CD14-positive monocyte (primary cell): ENCODE data around the gene TAC3. TPM values are rescaled to one million over a fixed set of nuclear protein-coding genes. Genes with fewer than 3 reads are reported as not detected.

ENCODE experiments used
- DNase-seq, 3 donors: peaks; one replicate each; pipeline ENCODE4 v3.0.0-alpha.2; 2011 to 2022
- H2AFZ ChIP-seq: 2 replicates; pipeline ENCODE4 v1.6.0; 2012; ENCODE audit warnings: mild to moderate bottlenecking, low read depth, low read length, inconsistent platforms; ENCODE audit not compliant: insufficient read depth, poor library complexity, severe bottlenecking
- H3K27ac ChIP-seq, 2 donors: 1 replicate in 1 of 2; 2 replicates in 1 of 2; pipeline ENCODE4 v1.5.1; 2012 to 2013; ENCODE audit warnings: low read length in 2 of 2, control low read depth in 1 of 2, inconsistent platforms in 1 of 2, low read depth in 1 of 2, mild to moderate bottlenecking in 1 of 2
- H3K27me3 ChIP-seq, 2 donors: one replicate each; pipeline versions ENCODE4 v1.6.0 to v1.6.1; 2011 to 2013; ENCODE audit warnings: low read length in 2 of 2; ENCODE audit not compliant: control insufficient read depth in 2 of 2, insufficient read depth in 2 of 2
- H3K36me3 ChIP-seq, 2 donors: replicated peaks in 1 of 2; 1 replicate in 1 of 2; 2 replicates in 1 of 2; pipeline versions ENCODE4 v1.5.1 to v1.6.1; 2012 to 2013; ENCODE audit warnings: low read length in 2 of 2, control low read depth in 1 of 2, inconsistent platforms in 1 of 2, mild to moderate bottlenecking in 1 of 2; ENCODE audit not compliant: insufficient read depth in 2 of 2, control insufficient read depth in 1 of 2
- H3K4me1 ChIP-seq, 2 donors: 1 replicate in 1 of 2; 2 replicates in 1 of 2; pipeline versions ENCODE4 v1.5.1 to v1.6.1; 2012 to 2013; ENCODE audit warnings: low read length in 2 of 2, control low read depth in 1 of 2, inconsistent platforms in 1 of 2, mild to moderate bottlenecking in 1 of 2, moderate library complexity in 1 of 2; ENCODE audit not compliant: insufficient read depth in 2 of 2, control insufficient read depth in 1 of 2
- H3K4me2 ChIP-seq: replicated peaks from 2 replicates; pipeline ENCODE3; 2012; ENCODE audit warnings: low read length, moderate library complexity, mild to moderate bottlenecking; ENCODE audit not compliant: poor library complexity, severe bottlenecking; ENCODE audit errors: extremely low read depth
- H3K4me3 ChIP-seq, 3 experiments: fragments of 200-600 bp in 1 of 3; sonication (generic) in 1 of 3; replicated peaks in 1 of 3; 1 replicate in 2 of 3; 2 replicates in 1 of 3; pipeline ENCODE4 v1.5.1; 2011 to 2013; ENCODE audit warnings: low read length in 3 of 3, mild to moderate bottlenecking in 3 of 3, control low read depth in 2 of 3, low read depth in 2 of 3, inconsistent platforms in 1 of 3, moderate library complexity in 1 of 3
- H3K79me2 ChIP-seq: 2 replicates; pipeline ENCODE4 v1.6.0; 2012; ENCODE audit warnings: mild to moderate bottlenecking, control low read depth, inconsistent platforms, low read length, moderate library complexity; ENCODE audit not compliant: insufficient read depth
- H3K9ac ChIP-seq: 2 replicates; pipeline ENCODE4 v1.6.0; 2017; ENCODE audit warnings: low read length, mild to moderate bottlenecking; ENCODE audit not compliant: insufficient read depth, poor library complexity, severe bottlenecking
- H3K9me3 ChIP-seq, 2 donors: replicated peaks in 1 of 2; 1 replicate in 1 of 2; 2 replicates in 1 of 2; pipeline versions ENCODE4 v1.5.1 to v1.6.1; 2012 to 2013; ENCODE audit warnings: low read length in 2 of 2, control low read depth in 1 of 2; ENCODE audit not compliant: control insufficient read depth in 1 of 2, insufficient read depth in 1 of 2
- H4K20me1 ChIP-seq: 2 replicates; pipeline ENCODE4 v1.6.0; 2012; ENCODE audit warnings: mild to moderate bottlenecking, low read length, control low read depth, moderate library complexity; ENCODE audit not compliant: insufficient read depth
- H3K27ac Mint-ChIP-seq, 7 donors: one replicate each; pipeline ENCODE4 v1.8.0; 2020; ENCODE audit warnings: mild to moderate bottlenecking in 7 of 7, mixed read lengths in 7 of 7, moderate library complexity in 6 of 7, inconsistent platforms in 2 of 7
- H3K27me3 Mint-ChIP-seq, 3 donors: one replicate each; pipeline ENCODE4 v1.8.0; 2021 to 2022; ENCODE audit warnings: low read depth in 3 of 3, mild to moderate bottlenecking in 3 of 3, mixed read lengths in 3 of 3, moderate library complexity in 3 of 3, inconsistent platforms in 1 of 3
- H3K36me3 Mint-ChIP-seq, 2 donors: one replicate each; pipeline ENCODE4 v1.8.0; 2020; ENCODE audit warnings: mixed read lengths in 2 of 2, inconsistent platforms in 1 of 2, mild to moderate bottlenecking in 1 of 2
- H3K4me1 Mint-ChIP-seq: one replicate; pipeline ENCODE4 v1.8.0; 2020; ENCODE audit warnings: mild to moderate bottlenecking, mixed read lengths
- H3K4me3 Mint-ChIP-seq, 2 donors: one replicate each; pipeline ENCODE4 v1.8.0; 2020; ENCODE audit warnings: mild to moderate bottlenecking in 2 of 2, mixed read lengths in 2 of 2, moderate library complexity in 1 of 2
- H3K9me3 Mint-ChIP-seq, 7 donors: one replicate each; pipeline ENCODE4 v1.8.0; 2020 to 2022; ENCODE audit warnings: mixed read lengths in 7 of 7, mild to moderate bottlenecking in 6 of 7, moderate library complexity in 6 of 7, inconsistent platforms in 2 of 7
- WGBS: methylation state at CpG from one replicate; pipeline ENCODE4 v1.1.5; 2013; ENCODE audit warnings: missing lambda C conversion rate; ENCODE audit not compliant: insufficient coverage; 5-methylcytosine and 5-hydroxymethylcytosine counted together
- intact Hi-C, 2 donors: fragments of 100-400 bp; cut with micrococcal nuclease; formaldehyde crosslinking; loops; one replicate each; pipeline versions ENCODE4 v1.15.0 to v1.15.1; 2023
- polyA plus RNA-seq, 3 donors: library from polyadenylated mRNA; depleted of rRNA in 1 of 3; unstranded in 2 of 3; stranded (reverse) in 1 of 3; fragments of 300-500 nt in 2 of 3; fragments of >200 nt in 1 of 3; fragmentation: Illumina TruSeq in 2 of 3; gene quantifications; 1 replicate in 2 of 3; 2 replicates in 1 of 3; pipeline ENCODE4 v1.2.3, GENCODE V29; 2012 to 2021
- TF ChIP-seq, protein P1 (sequence below): fragments of 200-600 bp; IDR thresholded peaks from one replicate; pipeline ENCODE4 v1.8.0; 2022; ENCODE audit warnings: antibody characterized with exemption, mild to moderate bottlenecking

TAC3 gene
- polyA plus RNA-seq, 3 donors = 0.15 TPM; not detected in 2

DNA sequence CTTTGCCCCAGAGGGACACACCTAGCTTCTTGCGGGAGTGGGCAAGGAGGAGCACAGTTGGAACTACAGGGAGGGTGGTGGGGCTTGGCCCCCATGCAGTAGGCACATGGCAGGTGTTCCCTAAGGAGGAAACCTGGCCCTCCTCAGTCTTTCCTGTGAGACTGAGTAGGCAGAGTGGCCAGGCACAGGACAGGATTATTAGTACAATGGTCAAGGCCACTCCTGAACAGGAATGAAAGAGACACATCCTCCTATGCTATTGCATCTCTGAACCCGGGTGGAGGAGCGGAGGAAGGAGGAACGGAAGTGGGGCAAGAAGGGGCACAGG lies 32.8 kb upstream of the TAC3 start:
- no peak overlapping the region for H3K9ac ChIP-seq
- peaks cover 2 to 6% (median 6%) of the 10 kb centered on the region in 3 donors for H3K27me3 Mint-ChIP-seq
- WGBS = 100% methylated on average over 1 of the region's 4 CpGs

DNA sequence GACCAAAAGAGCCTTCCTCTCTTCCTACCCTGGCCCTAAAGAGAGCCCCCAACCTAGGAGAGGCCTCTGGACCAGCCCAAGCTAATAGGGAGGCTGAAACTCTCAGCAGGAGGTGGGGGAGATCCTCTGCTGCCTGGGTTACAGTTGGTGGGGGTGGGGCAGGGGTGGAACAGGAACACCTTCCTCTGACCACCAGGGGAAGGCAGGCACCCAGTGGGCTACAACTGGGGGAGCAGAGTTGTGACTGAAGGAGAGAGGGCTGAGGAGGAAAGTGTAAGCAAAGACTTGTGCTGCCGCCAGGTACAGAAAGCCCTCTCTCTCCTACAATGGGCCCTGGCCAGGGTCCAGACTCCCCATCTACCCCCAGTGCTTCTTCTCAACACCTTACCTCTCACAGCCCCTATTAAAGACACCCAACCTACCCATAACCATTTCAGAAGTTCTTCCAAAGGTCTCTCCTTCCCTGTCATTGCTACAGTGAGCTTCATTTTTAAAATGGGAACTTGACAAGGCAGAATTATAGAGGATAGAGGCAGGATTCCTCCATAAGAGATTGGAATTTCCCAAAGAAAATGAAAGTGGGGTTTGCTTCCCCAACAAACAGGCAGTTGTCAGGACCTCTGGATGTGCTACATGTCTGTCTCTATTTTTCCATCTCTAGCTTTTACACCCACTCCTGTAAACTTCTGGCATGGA lies 32.2 kb upstream of the TAC3 start:
- H3K27ac Mint-ChIP-seq = peak overlapping the region in 4 of 7 donors; percentile 12 to 94 (median 76)
- peak overlapping the region in 1 of 3 experiments; percentile 69 for H3K4me3 ChIP-seq
- no peaks in the 10 kb centered on the region for H3K9me3 ChIP-seq
- peak in 1 of 3 donors; percentile 45 for DNase-seq
- H3K36me3 ChIP-seq = no peaks in the 10 kb centered on the region
- peak overlapping the region; percentile 85 for H3K27ac ChIP-seq
- H3K27me3 Mint-ChIP-seq = peaks cover 2 to 9% (median 6%) of the 10 kb centered on the region in 3 donors
- H3K4me1 Mint-ChIP-seq = peaks cover 60% of the 10 kb centered on the region
- peaks cover 55% of the 10 kb centered on the region in 2 donors for H3K4me1 ChIP-seq
- peak overlapping the region; percentile 18 for H3K4me2 ChIP-seq
- H4K20me1 ChIP-seq = no peaks in the 10 kb centered on the region
- no CpG with 5 or more reads among the region's 1 CpG for WGBS
- H3K4me3 Mint-ChIP-seq = peak overlapping the region in 1 of 2 donors; percentile 60
- intact Hi-C loops = no loop called here
- no peak overlapping the region for H3K9ac ChIP-seq
- H3K79me2 ChIP-seq = no peaks in the 10 kb centered on the region
- no peaks in the 10 kb centered on the region for H3K36me3 Mint-ChIP-seq
- TF ChIP-seq, protein P1, sequence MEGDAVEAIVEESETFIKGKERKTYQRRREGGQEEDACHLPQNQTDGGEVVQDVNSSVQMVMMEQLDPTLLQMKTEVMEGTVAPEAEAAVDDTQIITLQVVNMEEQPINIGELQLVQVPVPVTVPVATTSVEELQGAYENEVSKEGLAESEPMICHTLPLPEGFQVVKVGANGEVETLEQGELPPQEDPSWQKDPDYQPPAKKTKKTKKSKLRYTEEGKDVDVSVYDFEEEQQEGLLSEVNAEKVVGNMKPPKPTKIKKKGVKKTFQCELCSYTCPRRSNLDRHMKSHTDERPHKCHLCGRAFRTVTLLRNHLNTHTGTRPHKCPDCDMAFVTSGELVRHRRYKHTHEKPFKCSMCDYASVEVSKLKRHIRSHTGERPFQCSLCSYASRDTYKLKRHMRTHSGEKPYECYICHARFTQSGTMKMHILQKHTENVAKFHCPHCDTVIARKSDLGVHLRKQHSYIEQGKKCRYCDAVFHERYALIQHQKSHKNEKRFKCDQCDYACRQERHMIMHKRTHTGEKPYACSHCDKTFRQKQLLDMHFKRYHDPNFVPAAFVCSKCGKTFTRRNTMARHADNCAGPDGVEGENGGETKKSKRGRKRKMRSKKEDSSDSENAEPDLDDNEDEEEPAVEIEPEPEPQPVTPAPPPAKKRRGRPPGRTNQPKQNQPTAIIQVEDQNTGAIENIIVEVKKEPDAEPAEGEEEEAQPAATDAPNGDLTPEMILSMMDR = no peak
- H3K9me3 Mint-ChIP-seq = peaks cover 0 to 1% (median 0%) of the 10 kb centered on the region in 7 donors
- H3K27me3 ChIP-seq = no peaks in the 10 kb centered on the region
- H2AFZ ChIP-seq = peak overlapping the region; percentile 20

More for the DNA sequence above, 32.8 kb upstream of the TAC3 start:
- Mint-ChIP-seq H3K9me3 (peaks cover 0 to 3% (median 0%) of the 10 kb centered on the region in 7 donors), H3K27ac (peak overlapping the region in 5 of 7 donors; percentile 2 to 93 (median 72)), H3K36me3 (no peaks in the 10 kb centered on the region), H3K4me3 (peak overlapping the region in 1 of 2 donors; percentile 60), H3K4me1 (peaks cover 60% of the 10 kb centered on the region)
- H3K27me3 ChIP-seq = no peaks in the 10 kb centered on the region
- H3K4me2 ChIP-seq = peak overlapping the region; percentile 18
- peak in 2 of 3 donors; percentile 27 to 34 for DNase-seq
- no peaks in the 10 kb centered on the region for H3K9me3 ChIP-seq
- no peaks in the 10 kb centered on the region for H3K79me2 ChIP-seq
- TF ChIP-seq, protein P1 = no peak
- peak overlapping the region in 1 of 3 experiments; percentile 22 for H3K4me3 ChIP-seq
- no peaks in the 10 kb centered on the region for H3K36me3 ChIP-seq
- H3K27ac ChIP-seq = peak overlapping the region; percentile 3 to 85
- H3K4me1 ChIP-seq = peaks cover 55% of the 10 kb centered on the region in 2 donors
- intact Hi-C loops = no loop called here
- no peak overlapping the region for H2AFZ ChIP-seq
- no peaks in the 10 kb centered on the region for H4K20me1 ChIP-seq
